MM.1S (cell line): Measurements from ENCODE around the gene DYNC1I1.

ENCODE experiments used
- EZH2phosphoT487 ChIP-seq: fragments of 300-600 bp; sonication (generic); IDR thresholded peaks from 2 replicates; pipeline ENCODE4 v1.6.1; 2018; ENCODE audit warnings: antibody characterized with exemption, low read length
- TF ChIP-seq, protein P1 (sequence below): fragments of 300-600 bp; sonication (generic); IDR thresholded peaks from 2 replicates; pipeline ENCODE4 v1.5.1; 2016; ENCODE audit warnings: antibody characterized with exemption, low read length, mixed read lengths

DNA sequence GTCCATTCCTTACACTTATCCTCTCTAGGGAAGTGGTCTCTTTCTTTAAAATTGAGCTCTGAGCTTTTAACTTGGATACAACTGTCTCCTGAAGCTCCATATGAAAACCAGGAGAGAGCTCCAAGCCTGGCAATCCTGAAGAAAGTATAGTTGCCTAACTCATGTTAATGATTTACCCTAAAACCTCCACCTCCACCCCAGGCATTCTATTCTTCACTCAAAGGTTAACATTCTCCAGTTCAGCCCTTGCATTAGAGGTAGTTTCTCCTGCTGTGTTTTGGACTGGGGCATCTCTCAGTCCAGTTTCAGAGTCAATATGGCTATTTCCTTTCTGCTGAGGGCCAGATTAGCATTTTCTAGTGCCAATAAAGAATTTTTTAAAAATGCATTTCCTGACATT, 354.0 kb downstream of the DYNC1I1 start:
- no peak for TF ChIP-seq EZH2phosphoT487
- TF ChIP-seq, protein P1, sequence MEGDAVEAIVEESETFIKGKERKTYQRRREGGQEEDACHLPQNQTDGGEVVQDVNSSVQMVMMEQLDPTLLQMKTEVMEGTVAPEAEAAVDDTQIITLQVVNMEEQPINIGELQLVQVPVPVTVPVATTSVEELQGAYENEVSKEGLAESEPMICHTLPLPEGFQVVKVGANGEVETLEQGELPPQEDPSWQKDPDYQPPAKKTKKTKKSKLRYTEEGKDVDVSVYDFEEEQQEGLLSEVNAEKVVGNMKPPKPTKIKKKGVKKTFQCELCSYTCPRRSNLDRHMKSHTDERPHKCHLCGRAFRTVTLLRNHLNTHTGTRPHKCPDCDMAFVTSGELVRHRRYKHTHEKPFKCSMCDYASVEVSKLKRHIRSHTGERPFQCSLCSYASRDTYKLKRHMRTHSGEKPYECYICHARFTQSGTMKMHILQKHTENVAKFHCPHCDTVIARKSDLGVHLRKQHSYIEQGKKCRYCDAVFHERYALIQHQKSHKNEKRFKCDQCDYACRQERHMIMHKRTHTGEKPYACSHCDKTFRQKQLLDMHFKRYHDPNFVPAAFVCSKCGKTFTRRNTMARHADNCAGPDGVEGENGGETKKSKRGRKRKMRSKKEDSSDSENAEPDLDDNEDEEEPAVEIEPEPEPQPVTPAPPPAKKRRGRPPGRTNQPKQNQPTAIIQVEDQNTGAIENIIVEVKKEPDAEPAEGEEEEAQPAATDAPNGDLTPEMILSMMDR, result no peak
